CD4-positive, alpha-beta memory T cell (primary cell): ENCODE data around the gene CRTAC1. TPM values are rescaled to one million over a fixed set of nuclear protein-coding genes. Genes with fewer than 3 reads are reported as not detected.
"Not testable (repeated sequence)": the region's sequence is repeated elsewhere in the genome, so short reads cannot be mapped to it uniquely, and the experiment has no call there.

Experiments used
- CTCF ChIA-PET: fragments of 350-600 bp; sonication (Branson Sonifier 250); formaldehyde crosslinking; loops from one replicate; lab custom pipeline; 2021; ENCODE audit warnings: inconsistent platforms; ENCODE audit not compliant: partially characterized antibody; lab: Charles Lee
- POLR2A ChIA-PET: fragments of 350-600 bp; sonication (Branson Sonifier 250); formaldehyde crosslinking; loops from one replicate; lab custom pipeline; 2021; ENCODE audit not compliant: partially characterized antibody; lab: Charles Lee
- DNase-seq, 5 donors: peaks; one replicate each; pipeline versions ENCODE4 v3.0.0 to v3.0.0-alpha.2; 2020 to 2022; ENCODE audit warnings: mixed read lengths in 1 of 5
- H3K27ac ChIP-seq: one replicate; pipeline ENCODE4 v1.7.0; 2013; ENCODE audit warnings: low read depth, low read length
- H3K27me3 ChIP-seq: 2 replicates; pipeline ENCODE4 v1.7.0; 2013; ENCODE audit warnings: mild to moderate bottlenecking, low read length, moderate library complexity; ENCODE audit not compliant: insufficient read depth
- H3K36me3 ChIP-seq: 2 replicates; pipeline ENCODE4 v1.7.0; 2013; ENCODE audit warnings: mild to moderate bottlenecking, low read length, moderate library complexity; ENCODE audit not compliant: insufficient read depth
- H3K4me1 ChIP-seq: 2 replicates; pipeline ENCODE4 v1.7.0; 2013; ENCODE audit warnings: mild to moderate bottlenecking, low read length, moderate library complexity; ENCODE audit not compliant: insufficient read depth
- H3K4me3 ChIP-seq, 2 donors: one replicate each; pipeline ENCODE4 v1.7.0; 2013; ENCODE audit warnings: low read length in 2 of 2, mild to moderate bottlenecking in 1 of 2
- H3K9me3 ChIP-seq, 2 donors: one replicate each; pipeline ENCODE4 v1.7.0; 2013; ENCODE audit warnings: low read length in 2 of 2, control low read depth in 1 of 2; ENCODE audit not compliant: control insufficient read depth in 1 of 2
- H3K27ac Mint-ChIP-seq, 7 donors: one replicate each; pipeline ENCODE4 v1.8.0; 2020 to 2021; ENCODE audit warnings: mixed read lengths in 7 of 7, mild to moderate bottlenecking in 6 of 7, inconsistent platforms in 3 of 7, moderate library complexity in 3 of 7
- H3K27me3 Mint-ChIP-seq, 2 donors: one replicate each; pipeline ENCODE4 v1.8.0; 2020 to 2021; ENCODE audit warnings: mixed read lengths in 2 of 2
- H3K36me3 Mint-ChIP-seq, 2 donors: one replicate each; pipeline ENCODE4 v1.8.0; 2020 to 2021; ENCODE audit warnings: mixed read lengths in 2 of 2, inconsistent platforms in 1 of 2, mild to moderate bottlenecking in 1 of 2
- H3K4me1 Mint-ChIP-seq, 4 donors: one replicate each; pipeline ENCODE4 v1.8.0; 2020 to 2021; ENCODE audit warnings: mixed read lengths in 4 of 4, mild to moderate bottlenecking in 1 of 4
- H3K4me3 Mint-ChIP-seq, 8 donors: one replicate each; pipeline ENCODE4 v1.8.0; 2020 to 2021; ENCODE audit warnings: mixed read lengths in 8 of 8, mild to moderate bottlenecking in 7 of 8, moderate library complexity in 6 of 8, inconsistent platforms in 3 of 8
- H3K9me3 Mint-ChIP-seq, 8 donors: one replicate each; pipeline ENCODE4 v1.8.0; 2020 to 2021; ENCODE audit warnings: mixed read lengths in 8 of 8, mild to moderate bottlenecking in 5 of 8, inconsistent platforms in 3 of 8, moderate library complexity in 1 of 8
- intact Hi-C: fragments of 100-400 bp; cut with micrococcal nuclease; formaldehyde crosslinking; loops from one replicate; pipeline ENCODE4 v1.15.1; 2023
- polyA plus RNA-seq, 2 donors: library from polyadenylated mRNA; unstranded; fragments of 300-500 nt; fragmentation: Illumina TruSeq; gene quantifications; one replicate each; pipeline ENCODE4 v1.2.3, GENCODE V29; 2021
- total RNA-seq, 2 experiments: library from RNA; stranded (reverse); gene quantifications; one replicate each; pipeline ENCODE4 v1.2.3, GENCODE V29; 2021

The CRTAC1 gene
- total and polyA plus RNA-seq, 4 experiments from 2014 or later, result not detected

GRCh38 chr10:97849687-97850402 lies 180.6 kb downstream of the CRTAC1 start, which contains the start of gene GOLGA7B:
Gene GOLGA7B (plus strand): TSS chr10:97849843. CDS start chr10:97850304, 461 bp downstream.
- intact Hi-C loops, result loop anchor here (1.0 to 5.0 kb wide), 4 partner anchors 19 to 282 kb away; partner anchors contain the start of genes AVPI1 and R3HCC1L

GRCh38 chr10:97849103-97849686 lies 181.2 kb downstream of the CRTAC1 start:
- ChIA-PET CTCF (interaction anchor here (1.2 to 5.1 kb wide), 4 partner anchors 19 to 58 kb away, joined by 3 to 42 read pairs (median 17); no protein-coding TSS in a partner anchor), POLR2A (interaction anchor here (0.7 to 4.9 kb wide), 14 partner anchors 10 to 1262 kb away, joined by 3 to 56 read pairs (median 4); partner anchors contain the start of genes MARVELD1, R3HCC1L and ZFYVE27)
- intact Hi-C loops, result no loop called here
- H3K9me3 ChIP-seq, result no peaks in the 10 kb centered on the region
- Mint-ChIP-seq H3K4me1 (peaks cover 28 to 40% (median 37%) of the 10 kb centered on the region in 4 donors), H3K9me3 (no peaks in the 10 kb centered on the region), H3K36me3 (peaks cover 0 to 12% of the 10 kb centered on the region in 2 donors), H3K4me3 (peak overlapping the region; percentile 85 to 98 (median 94)), H3K27me3 (no peaks in the 10 kb centered on the region), H3K27ac (peak overlapping the region; percentile 63 to 94 (median 84))
- no peaks in the 10 kb centered on the region for H3K27me3 ChIP-seq
- peak in 2 of 5 donors; percentile 13 to 41 for DNase-seq
- H3K4me3 ChIP-seq, result peak overlapping the region; percentile 67 to 76
- peaks cover 40% of the 10 kb centered on the region for H3K4me1 ChIP-seq
- H3K36me3 ChIP-seq, result no peaks in the 10 kb centered on the region
- peak overlapping the region; percentile 32 for H3K27ac ChIP-seq

More at GRCh38 chr10:97849687-97850402, 180.6 kb downstream of the CRTAC1 start, which contains the start of gene GOLGA7B:
- Histone ChIP-seq H3K9me3 (no peaks in the 10 kb centered on the region), H3K4me3 (peak within 1 kb of the TSS; percentile 76 to 79), H3K4me1 (peaks cover 40% of the 10 kb centered on the region), H3K36me3 (no peaks in the 10 kb centered on the region), H3K27me3 (no peaks in the 10 kb centered on the region), H3K27ac (peak within 1 kb of the TSS; percentile 32)
- ChIA-PET CTCF (interaction anchor here (0.5 to 5.1 kb wide), 7 partner anchors 15 to 210 kb away, joined by 3 to 42 read pairs (median 3); partner anchors contain the start of gene PI4K2A), POLR2A (interaction anchor here (0.7 to 4.9 kb wide), 15 partner anchors 9 to 1262 kb away, joined by 3 to 56 read pairs (median 4); partner anchors contain the start of genes MARVELD1, R3HCC1L and ZFYVE27)
- peak; percentile 60 to 72 (median 70) for DNase-seq
- no peaks in the 10 kb centered on the region for H3K27me3 Mint-ChIP-seq
- peak within 1 kb of the TSS; percentile 92 to 98 (median 94) for H3K4me3 Mint-ChIP-seq
- H3K27ac Mint-ChIP-seq, result peak within 1 kb of the TSS; percentile 87 to 94 (median 91)
- H3K9me3 Mint-ChIP-seq, result no peaks in the 10 kb centered on the region
- peaks cover 2 to 12% of the 10 kb centered on the region in 2 donors for H3K36me3 Mint-ChIP-seq
- H3K4me1 Mint-ChIP-seq, result peaks cover 29 to 46% (median 39%) of the 10 kb centered on the region in 4 donors

GRCh38 chr10:97844678-97845077 lies 185.7 kb downstream of the CRTAC1 start:
- H3K36me3 ChIP-seq, result no peaks in the 10 kb centered on the region
- CTCF ChIA-PET, result no interaction called here
- intact Hi-C loops, result no loop called here

GRCh38 chr10:97843972-97844371 lies 186.4 kb downstream of the CRTAC1 start:
- H3K4me1 ChIP-seq, intact Hi-C loops, H3K27me3 Mint-ChIP-seq, H3K9me3 ChIP-seq, H3K9me3 Mint-ChIP-seq, DNase-seq, H3K36me3 ChIP-seq, H3K27me3 ChIP-seq, H3K27ac ChIP-seq, H3K4me3 Mint-ChIP-seq, H3K36me3 Mint-ChIP-seq, H3K4me3 ChIP-seq: not testable (repeated sequence)
- POLR2A ChIA-PET, result interaction anchor here (1.4 kb wide), 1 partner anchor 107 kb away, joined by 3 read pairs; no protein-coding TSS in a partner anchor
- peaks cover 13 to 24% (median 15%) of the 10 kb centered on the region in 4 donors for H3K4me1 Mint-ChIP-seq
- H3K27ac Mint-ChIP-seq, result peak overlapping the region in 1 of 7 donors; percentile 31
- CTCF ChIA-PET, result interaction anchor here (1.0 to 1.5 kb wide), 4 partner anchors 12 to 51 kb away, joined by 3 to 10 read pairs (median 7); no protein-coding TSS in a partner anchor

More at GRCh38 chr10:97844678-97845077, 185.7 kb downstream of the CRTAC1 start:
- DNase-seq, result no peak
- Histone ChIP-seq H3K9me3 (no peaks in the 10 kb centered on the region), H3K27ac (no peak overlapping the region), H3K27me3 (no peaks in the 10 kb centered on the region), H3K4me3 (no peak overlapping the region), H3K4me1 (peaks cover 8% of the 10 kb centered on the region)
- Mint-ChIP-seq H3K4me1 (peaks cover 17 to 29% (median 19%) of the 10 kb centered on the region in 4 donors), H3K4me3 (no peak overlapping the region), H3K27me3 (no peaks in the 10 kb centered on the region), H3K9me3 (no peaks in the 10 kb centered on the region), H3K27ac (no peak overlapping the region), H3K36me3 (peaks cover 0 to 3% of the 10 kb centered on the region in 2 donors)
- POLR2A ChIA-PET, result no interaction called here

- no peak overlapping the region for H3K4me3 ChIP-seq
- DNase-seq, result no peak
- H3K27me3 Mint-ChIP-seq, result no peaks in the 10 kb centered on the region
- intact Hi-C loops, result no loop called here
- no peaks in the 10 kb centered on the region for H3K27me3 ChIP-seq
- H3K9me3 Mint-ChIP-seq, result no peaks in the 10 kb centered on the region
- no peak overlapping the region for H3K27ac Mint-ChIP-seq
- H3K9me3 ChIP-seq, result no peaks in the 10 kb centered on the region
- no peak overlapping the region for H3K27ac ChIP-seq
- H3K4me1 ChIP-seq, result no peaks in the 10 kb centered on the region
- peaks cover 0 to 1% of the 10 kb centered on the region in 2 donors for H3K36me3 Mint-ChIP-seq
- peaks cover 10 to 21% (median 16%) of the 10 kb centered on the region in 4 donors for H3K4me1 Mint-ChIP-seq
- ChIA-PET POLR2A (interaction anchor here (0.7 to 1.4 kb wide), 3 partner anchors 9 to 107 kb away, joined by 3 to 4 read pairs (median 3); no protein-coding TSS in a partner anchor), CTCF (interaction anchor here (0.8 to 1.5 kb wide), 6 partner anchors 11 to 112 kb away, joined by 3 to 10 read pairs (median 4); no protein-coding TSS in a partner anchor)
- H3K4me3 Mint-ChIP-seq, result no peak overlapping the region
- no peaks in the 10 kb centered on the region for H3K36me3 ChIP-seq
Measured at GRCh38 chr10:97843281-97843671, 187.1 kb downstream of the CRTAC1 start.

- no peak overlapping the region for H3K4me3 ChIP-seq
- no peaks in the 10 kb centered on the region for H3K4me1 ChIP-seq
- POLR2A ChIA-PET, result interaction anchor here (0.7 to 1.4 kb wide), 3 partner anchors 9 to 106 kb away, joined by 3 to 4 read pairs (median 3); no protein-coding TSS in a partner anchor
- Mint-ChIP-seq H3K4me3 (peak overlapping the region in 1 of 8 donors; percentile 14), H3K27ac (no peak overlapping the region), H3K27me3 (no peaks in the 10 kb centered on the region), H3K4me1 (peaks cover 10 to 21% (median 15%) of the 10 kb centered on the region in 4 donors), H3K9me3 (no peaks in the 10 kb centered on the region), H3K36me3 (peaks cover 0 to 1% of the 10 kb centered on the region in 2 donors)
- no peak overlapping the region for H3K27ac ChIP-seq
- DNase-seq, result no peak
- intact Hi-C loops, result no loop called here
- H3K36me3 ChIP-seq, result no peaks in the 10 kb centered on the region
- no peaks in the 10 kb centered on the region for H3K9me3 ChIP-seq
- no peaks in the 10 kb centered on the region for H3K27me3 ChIP-seq
- CTCF ChIA-PET, result interaction anchor here (0.8 to 1.5 kb wide), 6 partner anchors 11 to 111 kb away, joined by 3 to 10 read pairs (median 4); no protein-coding TSS in a partner anchor
Measured at GRCh38 chr10:97842656-97843280, 187.7 kb downstream of the CRTAC1 start.
